Gastrocnemius medialis (tissue), 4 donors: Measurements from ENCODE around the gene NDUFS5. TPM values are rescaled to one million over a fixed set of nuclear protein-coding genes. Genes with fewer than 3 reads are reported as not detected.
A peak's percentile ranks its signal among the peaks of the same experiment; 100 is the strongest.

Experiments
- ATAC-seq, 2 donors: fragments of 150-250 bp; one replicate each; pipeline ENCODE4 v1.9.1; 2016
- DNase-seq, 2 donors: peaks; one replicate each; pipeline ENCODE4 v3.0.0-alpha.2; 2019
- H3K27ac ChIP-seq, 4 donors: fragments of 200-600 bp; sonication (generic); 1 replicate in 1 of 4; 2 replicates in 3 of 4; pipeline ENCODE4 v1.5.1; 2016 to 2018; ENCODE audit warnings: mild to moderate bottlenecking in 2 of 4, moderate library complexity in 1 of 4
- H3K27me3 ChIP-seq, 3 donors: fragments of 200-600 bp; sonication (generic) in 2 of 3; 1 replicate in 1 of 3; 2 replicates in 2 of 3; pipeline versions ENCODE4 v1.5.1 to v1.6.0; 2016 to 2019; ENCODE audit warnings: mild to moderate bottlenecking in 1 of 3, moderate library complexity in 1 of 3
- H3K36me3 ChIP-seq, 2 donors: fragments of 200-600 bp; sonication (generic) in 1 of 2; one replicate each; pipeline ENCODE4 v1.5.1; 2017 to 2018
- H3K4me1 ChIP-seq, 2 donors: fragments of 200-600 bp; sonication (generic) in 1 of 2; one replicate each; pipeline ENCODE4 v1.5.1; 2016 to 2017; ENCODE audit warnings: mild to moderate bottlenecking in 2 of 2
- H3K4me3 ChIP-seq, 4 donors: fragments of 200-600 bp; sonication (generic) in 3 of 4; 1 replicate in 1 of 4; 2 replicates in 3 of 4; pipeline ENCODE4 v1.5.1; 2016 to 2019; ENCODE audit warnings: mild to moderate bottlenecking in 2 of 4
- H3K9me3 ChIP-seq, 3 donors: fragments of 200-600 bp; sonication (generic) in 2 of 3; 1 replicate in 1 of 3; 2 replicates in 2 of 3; pipeline ENCODE4 v1.5.1; 2016 to 2019
- POLR2A ChIP-seq, 2 donors: fragments of 450-650 bp; IDR thresholded peaks; one replicate each; pipeline ENCODE4 v1.6.1; 2017; ENCODE audit warnings: antibody characterized with exemption in 2 of 2, mild to moderate bottlenecking in 2 of 2, moderate library complexity in 2 of 2
- in situ Hi-C, 4 donors: fragments of 200-750 bp; cut with MboI; loops; one replicate each; pipeline versions ENCODE4 v1.15.0 to v1.8.0; 2017; ENCODE audit warnings: low sequenced_read_pairs in 4 of 4
- intact Hi-C: fragments of 100-400 bp; cut with DNase I; formaldehyde crosslinking; loops from one replicate; pipeline ENCODE4 v1.15.1; 2023; ENCODE audit warnings: low total_unique reads
- total RNA-seq, 4 donors: library from RNA; depleted of rRNA; stranded (reverse); fragments of >200 nt; gene quantifications; one replicate each; pipeline versions ENCODE4 v1.1.0 to v1.2.3, GENCODE V29; 2016
- TF ChIP-seq, protein P1 (sequence below), 5 experiments: fragments of 450-650 bp in 3 of 5; fragments of 200-600 bp in 2 of 5; sonication (generic) in 2 of 5; IDR thresholded peaks in 4 of 5; conservative IDR thresholded peaks in 1 of 5; 1 replicate in 4 of 5; 2 replicates in 1 of 5; pipeline ENCODE4 v1.5.1; 2016 to 2019; ENCODE audit warnings: antibody characterized with exemption in 5 of 5, mild to moderate bottlenecking in 3 of 5, moderate library complexity in 3 of 5

NDUFS5 gene
- total RNA-seq, 4 donors from 2014 or later = 603 to 976 (median 911) TPM

DNA sequence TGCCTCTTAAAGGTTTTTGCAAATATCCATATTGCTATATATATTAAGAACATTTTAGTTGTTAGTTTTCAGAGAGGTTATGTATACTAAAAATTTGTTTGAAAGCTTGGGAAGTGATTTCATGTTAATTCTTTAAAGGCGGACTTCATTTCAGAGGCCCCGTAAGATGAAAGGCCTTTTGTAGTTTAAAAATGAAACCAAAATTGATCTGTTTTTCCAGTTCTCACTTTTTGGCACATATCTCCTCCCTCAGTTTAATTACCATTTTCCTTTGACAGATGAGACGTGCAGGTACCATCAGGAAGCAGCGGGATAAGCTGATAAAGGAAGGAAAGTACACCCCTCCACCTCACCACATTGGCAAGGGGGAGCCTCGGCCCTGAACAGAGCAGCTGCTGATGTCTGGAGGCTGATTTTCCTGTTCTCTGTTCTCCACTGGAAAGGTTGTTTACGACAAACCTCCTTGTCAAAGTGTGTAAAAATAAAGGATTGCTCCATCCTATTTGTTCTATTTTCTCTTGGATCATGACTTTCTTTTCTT, 8.0 kb downstream of the NDUFS5 start:
- H3K4me3 ChIP-seq = no peak overlapping the region

DNA sequence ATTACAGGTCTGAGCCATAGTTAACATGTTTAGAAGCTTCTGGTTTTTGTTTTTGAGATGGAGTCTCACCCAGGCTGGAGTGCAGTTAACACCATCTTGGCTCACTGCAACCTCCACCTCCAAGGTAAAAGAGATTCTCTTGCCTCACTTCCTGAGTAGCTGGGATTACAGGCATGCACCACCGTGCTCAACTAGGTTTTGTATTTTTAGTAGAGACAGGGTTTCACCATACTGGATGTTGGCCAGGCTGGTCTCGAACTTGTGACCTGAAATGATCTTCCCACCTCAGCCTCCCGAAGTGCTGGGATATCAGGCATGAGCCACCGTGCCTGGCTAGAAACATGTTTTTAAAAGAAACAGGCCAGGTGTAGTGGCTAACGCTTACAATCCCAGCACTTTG, 10.5 kb downstream of the NDUFS5 start:
- DNase-seq (no peak), ATAC-seq (peak in 1 of 2 donors; percentile 60)
- intact Hi-C loops (no loop called here), in situ Hi-C loops (no loop called here)
- Histone ChIP-seq H3K4me1 (no peaks in the 10 kb centered on the region), H3K27me3 (no peaks in the 10 kb centered on the region), H3K27ac (peak overlapping the region in 1 of 4 donors; percentile 41), H3K9me3 (no peaks in the 10 kb centered on the region), H3K4me3 (no peak overlapping the region), H3K36me3 (peaks cover 0 to 83% of the 10 kb centered on the region in 2 donors)
- TF ChIP-seq, protein P1, sequence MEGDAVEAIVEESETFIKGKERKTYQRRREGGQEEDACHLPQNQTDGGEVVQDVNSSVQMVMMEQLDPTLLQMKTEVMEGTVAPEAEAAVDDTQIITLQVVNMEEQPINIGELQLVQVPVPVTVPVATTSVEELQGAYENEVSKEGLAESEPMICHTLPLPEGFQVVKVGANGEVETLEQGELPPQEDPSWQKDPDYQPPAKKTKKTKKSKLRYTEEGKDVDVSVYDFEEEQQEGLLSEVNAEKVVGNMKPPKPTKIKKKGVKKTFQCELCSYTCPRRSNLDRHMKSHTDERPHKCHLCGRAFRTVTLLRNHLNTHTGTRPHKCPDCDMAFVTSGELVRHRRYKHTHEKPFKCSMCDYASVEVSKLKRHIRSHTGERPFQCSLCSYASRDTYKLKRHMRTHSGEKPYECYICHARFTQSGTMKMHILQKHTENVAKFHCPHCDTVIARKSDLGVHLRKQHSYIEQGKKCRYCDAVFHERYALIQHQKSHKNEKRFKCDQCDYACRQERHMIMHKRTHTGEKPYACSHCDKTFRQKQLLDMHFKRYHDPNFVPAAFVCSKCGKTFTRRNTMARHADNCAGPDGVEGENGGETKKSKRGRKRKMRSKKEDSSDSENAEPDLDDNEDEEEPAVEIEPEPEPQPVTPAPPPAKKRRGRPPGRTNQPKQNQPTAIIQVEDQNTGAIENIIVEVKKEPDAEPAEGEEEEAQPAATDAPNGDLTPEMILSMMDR (IDR thresholded peaks at IDR 0.05 in 4 of 5, conservative IDR thresholded peaks at IDR 0.05 in 1 of 5) = no peak
- TF ChIP-seq POLR2A (IDR thresholded peaks at IDR 0.05) = no peak

More for the DNA sequence above, 8.0 kb downstream of the NDUFS5 start:
- Histone ChIP-seq H3K27me3 (no peaks in the 10 kb centered on the region), H3K4me1 (no peaks in the 10 kb centered on the region), H3K9me3 (no peaks in the 10 kb centered on the region), H3K36me3 (peaks cover 0 to 92% of the 10 kb centered on the region in 2 donors), H3K27ac (peak overlapping the region in 2 of 4 donors; percentile 17 to 36)
- TF ChIP-seq, protein P1 (IDR thresholded peaks at IDR 0.05 in 4 of 5, conservative IDR thresholded peaks at IDR 0.05 in 1 of 5) = no peak
- TF ChIP-seq POLR2A (IDR thresholded peaks at IDR 0.05) = no peak
- ATAC-seq (no peak), DNase-seq (no peak)
- in situ Hi-C loops (no loop called here), intact Hi-C loops (no loop called here)

DNA sequence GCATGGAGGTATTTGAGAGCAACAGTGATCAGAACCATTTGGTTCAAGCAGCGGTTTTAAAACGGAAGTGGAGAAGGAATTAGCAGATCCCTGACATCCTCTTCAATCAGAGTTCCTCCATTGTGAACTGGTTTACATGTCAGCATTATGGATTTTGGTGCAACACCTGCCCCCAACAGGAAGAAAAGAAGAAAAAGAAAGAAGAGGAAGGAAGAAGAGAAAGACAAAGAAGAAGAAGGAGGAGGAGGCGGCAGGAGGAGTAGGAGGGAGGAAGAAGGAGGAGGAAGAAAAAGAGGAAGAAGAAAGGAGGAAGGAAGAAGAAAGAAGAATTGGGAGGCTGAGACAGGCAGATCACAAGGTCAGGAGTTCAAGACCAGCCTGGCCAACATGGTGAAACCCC, 17.4 kb downstream of the NDUFS5 start:
- intact Hi-C loops (no loop called here), in situ Hi-C loops (no loop called here)
- peaks cover 0 to 46% of the 10 kb centered on the region in 2 donors for H3K36me3 ChIP-seq
- no peak for ATAC-seq
- no peak overlapping the region for H3K27ac ChIP-seq
- H3K4me3 ChIP-seq = no peak overlapping the region
- no peaks in the 10 kb centered on the region for H3K27me3 ChIP-seq
- TF ChIP-seq POLR2A (IDR thresholded peaks at IDR 0.05) = no peak
- TF ChIP-seq, protein P1 (IDR thresholded peaks at IDR 0.05 in 4 of 5, conservative IDR thresholded peaks at IDR 0.05 in 1 of 5) = no peak
- no peaks in the 10 kb centered on the region for H3K9me3 ChIP-seq
- no peak for DNase-seq
- H3K4me1 ChIP-seq = peaks cover 0 to 21% of the 10 kb centered on the region in 2 donors

DNA sequence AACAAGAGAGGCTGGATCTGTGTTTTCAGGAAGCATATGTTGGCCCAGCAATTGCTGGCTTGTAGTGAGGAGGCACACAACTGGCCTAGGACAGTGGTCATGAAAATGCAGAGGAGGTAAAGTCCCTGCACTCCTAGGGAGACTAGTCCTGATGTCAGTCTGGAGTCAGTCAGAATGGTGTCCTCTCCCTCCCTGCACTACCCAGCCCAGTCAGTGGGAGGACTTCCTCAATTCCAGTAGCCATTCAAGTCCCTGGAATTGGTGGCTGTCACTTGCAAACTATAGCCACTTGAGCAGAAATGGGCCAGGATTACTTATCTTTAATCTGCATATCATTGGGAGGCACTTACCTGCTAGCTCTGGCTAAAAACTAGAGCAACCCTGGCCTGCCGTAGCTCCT, 18.6 kb downstream of the NDUFS5 start:
- H3K4me1 ChIP-seq = peaks cover 0 to 21% of the 10 kb centered on the region in 2 donors
- no peak for DNase-seq
- no peak for ATAC-seq
- no peaks in the 10 kb centered on the region for H3K27me3 ChIP-seq
- peaks cover 0 to 57% of the 10 kb centered on the region in 2 donors for H3K36me3 ChIP-seq
- no peak overlapping the region for H3K4me3 ChIP-seq
- in situ Hi-C loops (no loop called here), intact Hi-C loops (no loop called here)
- no peak for TF ChIP-seq POLR2A (IDR thresholded peaks at IDR 0.05)
- TF ChIP-seq, protein P1 (IDR thresholded peaks at IDR 0.05 in 4 of 5, conservative IDR thresholded peaks at IDR 0.05 in 1 of 5) = no peak
- no peaks in the 10 kb centered on the region for H3K9me3 ChIP-seq
- no peak overlapping the region for H3K27ac ChIP-seq

DNA sequence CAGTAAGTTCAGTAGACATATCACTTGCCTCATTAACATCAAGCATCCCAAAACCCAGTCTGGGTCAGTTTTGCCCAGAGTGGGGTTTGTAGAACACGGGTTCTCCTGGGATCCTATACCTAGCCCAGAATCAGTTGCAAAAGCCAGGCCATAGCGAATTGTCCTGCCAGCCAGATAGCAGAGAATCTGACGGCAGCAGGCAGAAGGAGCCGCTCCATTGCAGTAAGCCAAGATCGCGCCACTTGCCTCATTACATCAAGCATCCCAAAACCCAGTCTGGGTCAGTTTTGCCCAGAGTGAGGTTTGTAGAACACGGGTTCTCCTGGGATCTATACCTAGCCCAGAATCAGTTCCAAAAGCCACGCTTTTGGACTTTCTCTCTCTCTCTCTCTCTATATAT, 19.1 kb downstream of the NDUFS5 start:
- Histone ChIP-seq H3K27ac (no peak overlapping the region), H3K4me1 (peaks cover 0 to 21% of the 10 kb centered on the region in 2 donors), H3K36me3 (peaks cover 0 to 59% of the 10 kb centered on the region in 2 donors), H3K27me3 (no peaks in the 10 kb centered on the region), H3K9me3 (no peaks in the 10 kb centered on the region), H3K4me3 (no peak overlapping the region)
- ATAC-seq (no peak), DNase-seq (no peak)
- in situ Hi-C loops = no loop called here
- intact Hi-C loops = no loop called here
- TF ChIP-seq, protein P1 (IDR thresholded peaks at IDR 0.05 in 4 of 5, conservative IDR thresholded peaks at IDR 0.05 in 1 of 5) = no peak
- no peak for TF ChIP-seq POLR2A (IDR thresholded peaks at IDR 0.05)
